HepG2 (cell line): ENCODE measurements around the gene ZNF428. TPM values are rescaled to one million over a fixed set of nuclear protein-coding genes. Genes with fewer than 3 reads are reported as not detected.
A peak's percentile ranks its signal among the peaks of the same experiment; 100 is the strongest.

ENCODE experiments used
- AGO2 ChIP-seq: fragments of 200-400 bp; formaldehyde crosslinking; optimal IDR thresholded peaks from 2 replicates; pipeline ENCODE3; 2017; ENCODE audit warnings: mild to moderate bottlenecking, low read depth, low read length, moderate library complexity
- ATF7-NPFF ChIP-seq: sonication (generic); formaldehyde crosslinking; IDR thresholded peaks from 2 replicates; pipeline ENCODE4 v1.8.1; 2023; ENCODE audit warnings: mild to moderate bottlenecking, low read depth, missing genetic modification reagents, moderate library complexity
- CENPX ChIP-seq: sonication (generic); formaldehyde crosslinking; IDR thresholded peaks from 2 replicates; pipeline ENCODE4 v1.9.0; 2021; ENCODE audit warnings: mild to moderate bottlenecking, missing genetic modification reagents, moderate library complexity
- RAD21 ChIP-seq: fragments of 450-650 bp; formaldehyde crosslinking; IDR thresholded peaks from 2 replicates; pipeline ENCODE4 v1.5.0; 2020; ENCODE audit warnings: mild to moderate bottlenecking
- SETDB1 ChIP-seq: sonication (generic); formaldehyde crosslinking; IDR thresholded peaks from 2 replicates; pipeline ENCODE4 v1.5.1; 2020; ENCODE audit warnings: missing genetic modification reagents, mild to moderate bottlenecking, borderline replicate concordance
- TEF ChIP-seq: sonication (generic); formaldehyde crosslinking; IDR thresholded peaks from 2 replicates; pipeline ENCODE4 v1.5.0; 2020; ENCODE audit warnings: missing genetic modification reagents
- ZC3H4 ChIP-seq: sonication (generic); formaldehyde crosslinking; IDR thresholded peaks from 2 replicates; pipeline ENCODE4 v1.4.0; 2020; ENCODE audit warnings: missing genetic modification reagents, borderline replicate concordance
- ZNF281 ChIP-seq: sonication (generic); formaldehyde crosslinking; IDR thresholded peaks from 2 replicates; pipeline ENCODE4 v1.4.0; 2020; ENCODE audit warnings: missing genetic modification reagents, borderline replicate concordance
- ZNF446 ChIP-seq: sonication (generic); formaldehyde crosslinking; IDR thresholded peaks from 2 replicates; pipeline ENCODE4 v1.5.0; 2020; ENCODE audit warnings: mild to moderate bottlenecking, missing genetic modification reagents
- ZNF460 ChIP-seq: sonication (generic); formaldehyde crosslinking; IDR thresholded peaks from 2 replicates; pipeline ENCODE4 v1.5.1; 2020; ENCODE audit warnings: missing genetic modification reagents, mild to moderate bottlenecking, borderline replicate concordance
- ZNF549 ChIP-seq: sonication (generic); formaldehyde crosslinking; IDR thresholded peaks from 2 replicates; pipeline ENCODE4 v1.5.0; 2020; ENCODE audit warnings: missing genetic modification reagents
- ZNF558 ChIP-seq: sonication (generic); formaldehyde crosslinking; IDR thresholded peaks from 2 replicates; pipeline ENCODE4 v1.9.0; 2022; ENCODE audit warnings: mild to moderate bottlenecking, missing genetic modification reagents, borderline replicate concordance
- polyA plus RNA-seq, 8 experiments: library from polyadenylated mRNA; depleted of rRNA in 3 of 8; stranded (reverse) in 7 of 8; unstranded in 1 of 8; fragments of >200 nt; fragmentation: Illumina TruSeq in 4 of 8; extraction: Trizol in 4 of 8; gene quantifications; 2 replicates each; pipeline versions ENCODE4 v1.2.1 to v1.2.3, GENCODE V29; 2011 to 2016; ENCODE audit warnings: low read depth in 4 of 8, missing spikeins in 1 of 8, mixed read lengths in 1 of 8; ENCODE audit not compliant: insufficient read depth in 1 of 8
- total RNA-seq, 5 experiments: library from RNA; depleted of rRNA; stranded (reverse); fragments of >200 nt; fragmentation: Illumina TruSeq; extraction: Trizol; gene quantifications; 2 replicates each; pipeline ENCODE4 v1.2.3, GENCODE V29; 2016; ENCODE audit warnings: low read depth in 1 of 5
- TF ChIP-seq, protein P1 (sequence below): sonication (generic); formaldehyde crosslinking; IDR thresholded peaks from 2 replicates; pipeline ENCODE4 v1.5.0; 2020; ENCODE audit warnings: mild to moderate bottlenecking, missing genetic modification reagents, borderline replicate concordance
- TF ChIP-seq, protein P2 (sequence below): sonication (generic); formaldehyde crosslinking; IDR thresholded peaks from 2 replicates; pipeline ENCODE4 v1.8.0; 2022; ENCODE audit warnings: missing genetic modification reagents, mild to moderate bottlenecking, inconsistent platforms, borderline replicate concordance
- TF ChIP-seq, protein P3 (sequence below): sonication (generic); formaldehyde crosslinking; IDR thresholded peaks from 2 replicates; pipeline ENCODE4 v1.4.0; 2020; ENCODE audit warnings: missing genetic modification reagents, borderline replicate concordance

Gene ZNF428
- total and polyA plus RNA-seq, 2 of the 13 experiments (the other 11 are each of a cell fraction or from before 2014, with no cell fraction given): 10.4 to 26.9 TPM

GRCh38 chr19:43651758-43652545 lies 32.5 kb upstream of the ZNF428 start (continued):
- TF ChIP-seq ZNF281 (CRISPR knock-in tag) (0 out of 2 replicates have a peak, but pooled peaks have one; percentile 19), ATF7-NPFF (no peak), ZNF460 (CRISPR knock-in tag) (no peak), ZC3H4 (CRISPR knock-in tag) (no peak), ZNF549 (CRISPR knock-in tag) (no peak), SETDB1 (no peak), ZNF558 (no peak), TEF (CRISPR knock-in tag) (no peak), AGO2 (no peak), RAD21 (CRISPR knock-in tag) (peak; percentile 80), CENPX (no peak), ZNF446 (no peak)
- TF ChIP-seq, protein P1, sequence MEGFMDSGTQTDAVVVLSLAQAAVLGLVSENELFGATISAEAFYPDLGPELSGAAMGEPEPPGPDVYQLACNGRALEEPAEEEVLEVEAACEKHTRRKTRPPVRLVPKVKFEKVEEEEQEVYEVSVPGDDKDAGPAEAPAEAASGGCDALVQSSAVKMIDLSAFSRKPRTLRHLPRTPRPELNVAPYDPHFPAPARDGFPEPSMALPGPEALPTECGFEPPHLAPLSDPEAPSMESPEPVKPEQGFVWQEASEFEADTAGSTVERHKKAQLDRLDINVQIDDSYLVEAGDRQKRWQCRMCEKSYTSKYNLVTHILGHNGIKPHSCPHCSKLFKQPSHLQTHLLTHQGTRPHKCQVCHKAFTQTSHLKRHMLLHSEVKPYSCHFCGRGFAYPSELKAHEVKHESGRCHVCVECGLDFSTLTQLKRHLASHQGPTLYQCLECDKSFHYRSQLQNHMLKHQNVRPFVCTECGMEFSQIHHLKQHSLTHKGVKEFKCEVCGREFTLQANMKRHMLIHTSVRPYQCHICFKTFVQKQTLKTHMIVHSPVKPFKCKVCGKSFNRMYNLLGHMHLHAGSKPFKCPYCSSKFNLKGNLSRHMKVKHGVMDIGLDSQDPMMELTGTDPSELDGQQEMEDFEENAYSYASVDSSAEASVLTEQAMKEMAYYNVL (CRISPR knock-in tag): no peak; the same call in 1 of the 2 replicates
- TF ChIP-seq, protein P2, sequence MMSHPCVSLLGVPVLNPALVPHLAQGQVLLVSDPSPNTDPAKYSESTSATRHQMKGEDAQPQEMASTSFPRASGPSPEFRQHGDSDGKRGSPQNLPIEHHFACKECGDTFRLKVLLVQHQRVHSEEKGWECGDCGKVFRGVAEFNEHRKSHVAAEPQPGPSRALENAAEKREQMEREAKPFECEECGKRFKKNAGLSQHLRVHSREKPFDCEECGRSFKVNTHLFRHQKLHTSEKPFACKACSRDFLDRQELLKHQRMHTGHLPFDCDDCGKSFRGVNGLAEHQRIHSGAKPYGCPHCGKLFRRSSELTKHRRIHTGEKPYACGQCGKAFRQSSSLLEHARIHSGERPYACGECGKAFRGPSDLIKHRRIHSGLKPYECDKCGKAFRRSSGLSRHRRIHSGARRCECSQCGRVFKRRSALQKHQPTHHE: no peak
- TF ChIP-seq, protein P3, sequence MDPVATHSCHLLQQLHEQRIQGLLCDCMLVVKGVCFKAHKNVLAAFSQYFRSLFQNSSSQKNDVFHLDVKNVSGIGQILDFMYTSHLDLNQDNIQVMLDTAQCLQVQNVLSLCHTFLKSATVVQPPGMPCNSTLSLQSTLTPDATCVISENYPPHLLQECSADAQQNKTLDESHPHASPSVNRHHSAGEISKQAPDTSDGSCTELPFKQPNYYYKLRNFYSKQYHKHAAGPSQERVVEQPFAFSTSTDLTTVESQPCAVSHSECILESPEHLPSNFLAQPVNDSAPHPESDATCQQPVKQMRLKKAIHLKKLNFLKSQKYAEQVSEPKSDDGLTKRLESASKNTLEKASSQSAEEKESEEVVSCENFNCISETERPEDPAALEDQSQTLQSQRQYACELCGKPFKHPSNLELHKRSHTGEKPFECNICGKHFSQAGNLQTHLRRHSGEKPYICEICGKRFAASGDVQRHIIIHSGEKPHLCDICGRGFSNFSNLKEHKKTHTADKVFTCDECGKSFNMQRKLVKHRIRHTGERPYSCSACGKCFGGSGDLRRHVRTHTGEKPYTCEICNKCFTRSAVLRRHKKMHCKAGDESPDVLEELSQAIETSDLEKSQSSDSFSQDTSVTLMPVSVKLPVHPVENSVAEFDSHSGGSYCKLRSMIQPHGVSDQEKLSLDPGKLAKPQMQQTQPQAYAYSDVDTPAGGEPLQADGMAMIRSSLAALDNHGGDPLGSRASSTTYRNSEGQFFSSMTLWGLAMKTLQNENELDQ (CRISPR knock-in tag): no peak
